Measurements from ENCODE around the gene CENPI.
A peak's percentile ranks its signal among the peaks of the same experiment; 100 is the strongest.
"Not testable (repeated sequence)": the region's sequence is repeated elsewhere in the genome, so short reads cannot be mapped to it uniquely, and the experiment has no call there.

CENPI gene

GRCh38 chrX:101097546-101098453, at the start of gene CENPI:
Gene CENPI (plus strand): TSS chrX:101098204. CDS start chrX:101101071, 2,867 bp downstream.
- peak; percentile 96 for DNase-seq

DNA sequence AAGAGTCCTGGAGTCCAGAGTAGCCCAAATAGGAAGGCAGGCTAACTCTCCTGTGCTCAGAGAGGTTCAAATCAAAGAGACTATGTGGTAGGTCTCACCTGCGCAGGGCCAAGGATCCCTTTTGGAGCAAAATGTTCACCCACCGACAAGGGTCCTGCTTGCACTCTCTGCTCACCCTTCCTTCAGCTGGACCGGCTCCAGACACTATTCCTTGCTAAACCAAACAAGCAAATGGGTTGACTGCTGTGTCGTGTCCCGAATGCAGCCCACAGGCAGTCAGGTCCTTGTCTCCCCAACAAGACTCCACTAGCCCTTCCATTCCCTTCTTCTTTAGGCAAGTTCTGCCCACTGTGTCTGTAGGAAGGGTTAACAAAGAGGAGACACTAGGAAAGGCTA, 46.9 kb upstream of the CENPI start:
- no peak for DNase-seq

DNA sequence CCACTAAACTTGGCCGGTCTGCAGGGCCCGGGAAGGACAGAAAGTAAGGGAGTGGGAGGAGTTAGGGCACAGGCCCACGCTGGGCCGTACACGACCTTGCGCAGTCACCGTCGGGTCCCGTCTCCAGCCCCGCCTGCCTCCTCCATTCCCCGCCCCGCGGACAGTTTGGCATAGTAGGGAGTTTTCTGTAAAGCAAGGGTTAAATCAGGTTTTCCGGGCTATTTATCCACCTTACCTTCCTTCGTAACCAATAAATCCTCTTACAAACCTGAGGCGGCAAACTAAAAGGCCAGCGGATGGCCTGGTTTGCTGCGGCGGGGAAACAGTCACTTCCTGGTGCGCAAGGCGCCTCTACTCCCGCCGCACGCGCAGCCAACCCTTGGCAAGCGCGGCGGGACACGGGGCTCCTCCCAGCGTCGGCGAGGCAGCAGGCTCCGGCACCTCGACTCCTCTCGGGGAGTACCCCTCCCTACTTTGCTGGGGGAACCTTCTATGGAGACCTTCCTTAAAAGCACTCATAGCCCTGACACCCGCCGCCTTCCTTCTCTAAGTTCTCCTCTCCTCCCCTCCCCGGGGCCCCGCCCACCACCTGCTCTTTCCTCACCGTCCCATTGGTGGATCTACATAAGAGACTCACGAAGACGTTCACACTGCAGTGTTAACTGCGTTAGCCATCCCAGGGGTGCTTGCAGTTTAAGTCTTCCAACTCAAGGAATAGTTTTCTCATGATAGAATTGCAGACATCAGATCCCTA, 46.3 kb upstream of the CENPI start, which contains the start of gene TRMT2B:
Gene TRMT2B, minus strand, starts transcription at position 563 of the 754 bp plus-strand sequence. CDS start 9,822 bp downstream, outside the sequence.
- peak; percentile 83 for DNase-seq

DNA sequence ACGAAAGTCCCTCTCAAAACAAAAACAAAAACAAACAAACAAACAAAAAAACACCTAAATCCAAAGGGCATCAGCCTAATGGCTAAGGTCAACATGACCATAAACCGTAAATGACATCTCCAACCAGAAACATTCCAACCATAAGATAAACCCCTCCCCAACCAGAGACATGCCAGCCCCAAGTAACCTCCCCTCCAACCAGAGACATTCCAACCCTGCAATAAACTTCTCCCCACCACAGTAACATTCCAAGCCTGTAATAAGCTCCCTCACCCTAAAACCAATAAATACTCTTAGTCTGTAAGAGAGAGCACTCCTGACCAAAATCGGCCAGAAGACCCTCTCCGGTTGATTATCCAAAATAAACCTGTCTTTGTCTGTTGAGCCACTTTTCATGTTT, 41.5 kb upstream of the CENPI start:
- DNase-seq: not testable (repeated sequence)

GRCh38 chrX:101057093-101057714, 40.8 kb upstream of the CENPI start:
- DNase-seq: no peak

GRCh38 chrX:101062176-101062575, 35.8 kb upstream of the CENPI start:
- DNase-seq: no peak

- DNase-seq: no peak
Observed at GRCh38 chrX:101071582-101071981, 26.4 kb upstream of the CENPI start.

DNA sequence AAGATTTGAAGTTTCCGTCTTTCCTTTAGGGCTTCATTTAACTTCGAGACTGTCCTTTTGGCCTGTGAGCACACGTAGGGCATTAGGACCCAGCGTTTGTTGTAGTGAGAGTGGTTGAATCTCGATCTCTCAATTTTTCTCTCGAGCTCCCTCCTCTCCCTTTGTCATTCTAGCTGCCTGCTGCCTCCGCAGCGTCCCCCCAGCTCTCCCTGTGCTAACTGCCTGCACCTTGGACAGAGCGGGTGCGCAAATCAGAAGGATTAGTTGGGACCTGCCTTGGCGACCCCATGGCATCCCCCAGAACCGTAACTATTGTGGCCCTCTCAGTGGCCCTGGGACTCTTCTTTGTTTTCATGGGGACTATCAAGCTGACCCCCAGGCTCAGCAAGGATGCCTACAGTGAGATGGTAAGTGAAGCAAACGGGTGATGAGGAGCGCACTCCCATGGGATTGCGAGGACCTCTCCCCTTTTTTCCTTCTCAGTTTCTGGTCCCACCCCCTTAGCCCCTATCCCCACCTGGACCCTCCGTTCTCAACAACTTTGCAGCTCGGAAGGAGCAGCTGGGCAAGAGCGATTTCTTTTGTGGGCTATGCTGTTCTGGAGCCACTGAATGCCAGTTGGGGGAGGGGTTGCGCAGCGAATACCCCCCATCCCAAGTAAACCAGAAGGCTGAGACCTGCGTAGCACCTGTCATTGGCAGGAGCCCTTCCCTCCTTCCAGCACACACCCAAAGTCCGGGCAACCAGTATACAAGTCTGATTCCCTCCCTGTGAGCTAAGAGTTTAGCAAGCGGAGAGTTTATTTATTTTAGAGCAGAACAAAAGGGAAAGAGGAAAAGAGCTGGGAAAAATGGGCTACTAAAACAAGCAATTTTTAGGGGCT, 19.0 kb upstream of the CENPI start, which contains the start of gene TMEM35A:
Gene TMEM35A, plus strand, starts transcription at position 164 of the 883 bp plus-strand sequence. Its CDS starts 124 bp downstream, at position 288.
- DNase-seq: no peak

- no peak for DNase-seq
Observed at GRCh38 chrX:101079736-101080270, 18.2 kb upstream of the CENPI start.

DNA sequence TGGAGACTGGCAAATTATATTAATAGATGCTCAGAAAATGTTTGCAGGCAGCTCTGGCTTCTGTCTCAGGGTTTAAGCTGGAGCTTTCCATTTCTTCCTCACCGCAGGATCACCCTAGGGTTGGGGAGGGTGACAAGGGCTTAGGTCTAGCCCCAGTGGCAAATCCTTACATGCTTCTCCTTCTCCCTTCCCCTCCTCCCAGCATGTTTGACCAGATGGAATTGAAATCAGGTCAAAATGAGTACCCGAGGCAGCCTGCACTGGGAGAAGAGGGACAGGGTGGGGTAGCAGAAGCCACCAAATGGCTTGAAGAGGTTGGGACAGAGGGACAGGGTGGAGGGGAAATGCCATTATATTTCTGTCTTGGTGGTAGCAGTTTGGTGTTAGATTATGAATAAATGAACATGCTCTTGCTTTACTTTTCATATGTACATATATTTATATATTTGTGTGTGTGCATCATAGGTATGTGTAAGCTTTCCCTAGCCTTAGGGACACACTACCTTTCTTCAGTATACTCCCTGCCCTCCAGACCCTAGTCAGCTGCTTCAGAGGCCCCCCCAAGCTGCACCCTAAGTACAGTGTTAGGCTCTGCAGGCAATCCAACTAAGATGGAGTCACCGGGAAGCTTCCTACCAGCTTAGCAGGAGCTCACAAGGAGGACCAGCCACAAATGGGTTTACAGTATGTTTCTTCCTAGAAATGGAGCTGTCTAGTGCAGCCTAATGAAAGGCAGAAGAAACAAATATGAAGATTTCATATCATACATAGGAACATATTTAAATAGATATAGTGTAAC, 17.5 kb upstream of the CENPI start:
- DNase-seq: no peak

DNA sequence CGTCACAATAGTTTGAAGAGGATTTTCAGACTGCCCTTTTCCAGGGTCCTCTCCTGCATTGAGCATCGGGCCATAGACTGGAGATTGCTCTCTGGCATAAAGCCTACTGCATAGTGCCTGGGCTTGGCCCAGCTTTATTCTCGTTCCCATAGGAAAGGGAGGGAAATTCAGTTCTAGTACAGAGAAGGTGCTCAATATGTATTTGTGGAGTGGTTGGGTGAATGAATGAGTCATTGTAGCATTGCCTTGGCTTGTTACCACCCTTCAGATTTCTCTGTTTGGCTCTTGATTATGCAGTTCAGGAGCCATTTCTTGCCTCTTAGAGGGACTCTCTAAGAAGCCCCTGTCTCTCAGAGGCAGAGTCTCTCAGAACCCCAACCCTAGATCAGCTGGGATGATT, 16.8 kb upstream of the CENPI start:
- no peak for DNase-seq

DNA sequence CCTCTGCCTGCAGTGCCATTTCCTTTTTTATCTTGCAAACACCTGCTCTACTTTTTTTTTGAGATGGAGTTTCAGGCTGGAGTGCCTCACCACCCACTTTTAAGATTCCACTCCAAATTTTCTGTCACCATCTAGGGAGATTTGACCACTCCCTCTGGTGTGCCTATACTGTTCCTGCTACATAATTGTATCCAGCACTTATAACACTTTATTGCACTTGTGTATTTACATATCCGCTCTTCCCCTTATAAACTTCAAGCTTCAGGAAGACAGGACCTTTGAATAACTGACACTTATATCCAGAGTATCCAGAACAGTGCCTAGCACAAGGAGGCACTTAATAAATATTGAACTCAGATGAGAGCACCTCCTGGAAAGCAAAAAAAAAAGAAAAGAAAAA, 6.2 kb upstream of the CENPI start:
- DNase-seq: no peak

DNA sequence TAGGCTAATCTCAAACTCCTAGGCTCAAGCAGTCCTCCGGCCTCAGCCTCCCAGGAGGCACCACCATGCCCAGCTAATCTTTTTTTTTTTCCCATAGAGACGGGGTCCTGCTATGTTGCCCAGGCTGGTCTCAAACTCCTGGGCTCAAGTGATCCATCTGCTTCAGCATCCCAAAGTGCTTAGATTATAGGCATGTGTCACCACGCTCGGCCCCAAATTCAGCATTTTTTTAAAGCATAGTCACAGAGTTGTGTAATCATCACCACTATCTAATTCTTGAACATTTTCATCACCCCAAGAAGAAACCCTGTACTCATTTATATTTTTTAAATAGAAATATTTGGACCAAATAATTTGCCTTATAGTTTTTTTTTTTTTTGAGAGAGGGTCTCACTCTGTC, 10.3 kb downstream of the CENPI start:
- DNase-seq: no peak

DNA sequence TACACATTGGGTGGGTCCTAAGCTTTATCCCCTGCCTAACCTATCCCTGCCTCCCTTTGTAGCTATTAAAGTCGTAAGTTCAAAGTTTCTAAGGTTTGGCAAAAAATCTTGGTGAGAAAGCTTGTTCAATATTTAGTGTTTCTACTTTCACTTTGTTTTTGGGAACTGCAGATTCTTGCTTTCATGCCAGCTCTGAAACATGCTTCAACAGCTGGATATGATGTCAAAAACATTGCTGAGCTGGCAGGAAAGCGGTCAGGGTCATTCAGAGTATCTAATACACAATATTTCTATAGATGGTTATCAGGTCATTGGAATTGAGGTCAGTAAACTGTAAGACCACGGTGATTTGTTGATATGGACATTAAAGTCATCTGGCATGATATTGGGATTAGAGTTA, 19.7 kb downstream of the CENPI start:
- DNase-seq: no peak

- DNase-seq: no peak
Observed at GRCh38 chrX:101136235-101136634, 38.2 kb downstream of the CENPI start.
